Measurements from ENCODE around the gene IGFBP5. TPM values are rescaled to one million over a fixed set of nuclear protein-coding genes. Genes with fewer than 3 reads are reported as not detected.

The IGFBP5 gene
- 474 and 2,317 TPM in 2 replicates for total RNA-seq

DNA sequence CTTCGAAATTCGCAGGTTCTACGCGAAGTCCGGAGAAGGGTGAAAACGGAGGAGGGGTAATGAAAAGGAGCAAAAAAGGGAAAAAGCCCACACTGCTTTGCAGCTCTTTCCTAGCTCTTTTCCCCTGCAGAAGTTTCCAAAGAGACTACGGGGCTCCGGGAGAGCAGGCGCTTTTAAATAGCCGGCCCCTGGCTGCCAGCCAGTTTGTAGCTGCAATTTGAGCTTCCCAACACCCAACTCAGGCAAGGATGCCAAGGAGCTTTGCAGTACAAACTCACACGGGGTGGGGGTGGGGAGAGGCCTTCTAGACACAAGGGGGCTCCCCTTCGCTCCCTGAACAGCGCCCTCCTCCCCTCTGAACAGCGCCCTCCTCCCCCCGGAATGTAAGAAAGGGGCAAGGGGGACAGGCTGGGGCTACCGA lies at the start of gene IGFBP5:
Gene IGFBP5, minus strand, starts transcription at position 149 of the 421 bp plus-strand sequence. CDS start 774 bp downstream, outside the sequence.

GRCh38 chr2:216632952-216633615 lies 62.3 kb downstream of the IGFBP5 start, which contains the start of gene IGFBP2:
Gene IGFBP2 (plus strand): TSS chr2:216633420. CDS start chr2:216633524, 104 bp downstream.

Other genes starting within 250 kb of the IGFBP5 start
- gene RPL37A, start 196.7 kb downstream of the IGFBP5 start, total RNA-seq, result 1,011 and 1,333 TPM in 2 replicates
- 3.1 and 6.9 TPM in 2 replicates for gene IGFBP2, start 62.1 kb downstream of the IGFBP5 start, total RNA-seq
- gene TNP1, start 164.5 kb upstream of the IGFBP5 start, total RNA-seq, result not detected in 2 replicates